Measurements from ENCODE around the gene UMAD1.

DNA sequence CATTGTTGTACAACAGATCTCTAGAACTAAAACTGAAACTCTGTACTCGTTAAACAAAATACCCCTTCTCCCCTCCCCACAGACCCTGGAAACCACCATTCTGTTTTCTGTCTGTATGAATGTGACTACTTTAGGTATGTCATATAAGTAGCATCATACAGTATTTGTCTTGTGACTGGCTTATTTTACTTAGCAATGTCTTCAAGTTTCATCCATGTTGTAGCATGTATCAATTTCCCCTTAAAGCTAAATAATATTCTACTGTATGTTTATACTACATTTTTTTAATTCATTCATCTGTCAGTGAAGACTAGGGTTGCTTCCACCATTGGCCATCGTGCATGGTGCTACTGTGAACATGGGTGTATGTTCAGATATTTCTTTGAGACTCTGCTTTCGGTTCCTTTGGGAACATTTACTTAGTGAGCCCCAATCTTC, 149.0 kb downstream of the UMAD1 start:
- TF ChIP-seq, protein P1, sequence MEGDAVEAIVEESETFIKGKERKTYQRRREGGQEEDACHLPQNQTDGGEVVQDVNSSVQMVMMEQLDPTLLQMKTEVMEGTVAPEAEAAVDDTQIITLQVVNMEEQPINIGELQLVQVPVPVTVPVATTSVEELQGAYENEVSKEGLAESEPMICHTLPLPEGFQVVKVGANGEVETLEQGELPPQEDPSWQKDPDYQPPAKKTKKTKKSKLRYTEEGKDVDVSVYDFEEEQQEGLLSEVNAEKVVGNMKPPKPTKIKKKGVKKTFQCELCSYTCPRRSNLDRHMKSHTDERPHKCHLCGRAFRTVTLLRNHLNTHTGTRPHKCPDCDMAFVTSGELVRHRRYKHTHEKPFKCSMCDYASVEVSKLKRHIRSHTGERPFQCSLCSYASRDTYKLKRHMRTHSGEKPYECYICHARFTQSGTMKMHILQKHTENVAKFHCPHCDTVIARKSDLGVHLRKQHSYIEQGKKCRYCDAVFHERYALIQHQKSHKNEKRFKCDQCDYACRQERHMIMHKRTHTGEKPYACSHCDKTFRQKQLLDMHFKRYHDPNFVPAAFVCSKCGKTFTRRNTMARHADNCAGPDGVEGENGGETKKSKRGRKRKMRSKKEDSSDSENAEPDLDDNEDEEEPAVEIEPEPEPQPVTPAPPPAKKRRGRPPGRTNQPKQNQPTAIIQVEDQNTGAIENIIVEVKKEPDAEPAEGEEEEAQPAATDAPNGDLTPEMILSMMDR (IDR thresholded peaks at IDR 0.05; ENCODE audit: insufficient read depth, low read depth, low read length) = no peak
- no peak for TF ChIP-seq EZH2 (IDR thresholded peaks at IDR 0.05; ENCODE audit: insufficient read depth, low read length)
